Right lobe of liver (tissue), 6 donors: Measurements from ENCODE around the gene TGFBR3. TPM values are rescaled to one million over a fixed set of nuclear protein-coding genes. Genes with fewer than 3 reads are reported as not detected.
A peak's percentile ranks its signal among the peaks of the same experiment; 100 is the strongest.

ENCODE experiments used
- ATAC-seq, 4 donors: fragments of 200-7000 bp; cut with Tn5 transposase; one replicate each; pipeline ENCODE4 v1.9.1; 2020; ENCODE audit warnings: mild to moderate bottlenecking in 4 of 4, moderate library complexity in 4 of 4
- DNase-seq, 3 donors: peaks; one replicate each; pipeline ENCODE4 v3.0.0-alpha.2; 2020
- H3K27ac ChIP-seq, 3 donors: fragments of 200-600 bp; one replicate each; pipeline ENCODE4 v1.8.0; 2022
- H3K27me3 ChIP-seq, 2 donors: fragments of 200-600 bp; one replicate each; pipeline ENCODE4 v1.8.0; 2022
- H3K36me3 ChIP-seq, 4 donors: fragments of 200-600 bp; sonication (generic) in 1 of 4; one replicate each; pipeline versions ENCODE4 v1.5.1 to v1.8.0; 2017 to 2022; ENCODE audit warnings: control low read depth in 1 of 4
- H3K4me1 ChIP-seq, 4 donors: fragments of 200-600 bp; sonication (generic) in 1 of 4; one replicate each; pipeline versions ENCODE4 v1.5.1 to v1.8.0; 2017 to 2022; ENCODE audit warnings: control low read depth in 1 of 4
- H3K4me3 ChIP-seq, 3 donors: fragments of 200-600 bp; one replicate each; pipeline ENCODE4 v1.8.0; 2022
- H3K9me3 ChIP-seq, 4 donors: fragments of 200-600 bp; sonication (generic) in 1 of 4; one replicate each; pipeline versions ENCODE4 v1.5.1 to v1.8.0; 2017 to 2022; ENCODE audit warnings: control low read depth in 1 of 4
- POLR2A ChIP-seq: fragments of 450-650 bp; IDR thresholded peaks from one replicate; pipeline ENCODE4 v1.6.1; 2017; ENCODE audit warnings: antibody characterized with exemption, mild to moderate bottlenecking
- WGBS: methylation state at CpG from one replicate; pipeline ENCODE4 v1.1.6; 2018; ENCODE audit warnings: low coverage, low lambda C conversion rate; ENCODE audit not compliant: insufficient coverage; ENCODE audit errors: missing lambda C conversion rate; 5-methylcytosine and 5-hydroxymethylcytosine counted together
- intact Hi-C, 2 donors: fragments of 100-400 bp; cut with DNase I; formaldehyde crosslinking; loops; one replicate each; pipeline versions ENCODE4 v1.11.2 to v1.14.1; 2022
- total RNA-seq, 6 experiments: library from RNA; depleted of rRNA in 2 of 6; stranded (reverse); fragments of >200 nt in 2 of 6; fragmentation: NEBNext Ultra II Directional in 3 of 6; extraction: Animal tissue kit (Norgen Biotek cat#: 25700) in 3 of 6; gene quantifications; one replicate each; pipeline versions ENCODE4 v1.1.0 to v1.2.4, GENCODE V29; 2016 to 2023
- TF ChIP-seq, protein P1 (sequence below), 4 donors: fragments of 200-600 bp in 3 of 4; fragments of 450-650 bp in 1 of 4; IDR thresholded peaks; one replicate each; pipeline versions ENCODE4 v1.5.1 to v1.8.0; 2016 to 2022; ENCODE audit warnings: antibody characterized with exemption in 4 of 4, mild to moderate bottlenecking in 2 of 4
- donor health status: DM: no; HTN: yes; CAD: no.
- donor health status: DM: no; HTN: no; CAD: no.
- donor health status: DM: no; HTN: no; CAD: no.
- donor health status: DM: no; HTN: yes; CAD: no.
- donor health status: DM: no; HTN: yes; CAD: no.

TGFBR3 gene
- total RNA-seq, 6 experiments from 2014 or later = 9.0 to 32.3 (median 18.1) TPM

DNA sequence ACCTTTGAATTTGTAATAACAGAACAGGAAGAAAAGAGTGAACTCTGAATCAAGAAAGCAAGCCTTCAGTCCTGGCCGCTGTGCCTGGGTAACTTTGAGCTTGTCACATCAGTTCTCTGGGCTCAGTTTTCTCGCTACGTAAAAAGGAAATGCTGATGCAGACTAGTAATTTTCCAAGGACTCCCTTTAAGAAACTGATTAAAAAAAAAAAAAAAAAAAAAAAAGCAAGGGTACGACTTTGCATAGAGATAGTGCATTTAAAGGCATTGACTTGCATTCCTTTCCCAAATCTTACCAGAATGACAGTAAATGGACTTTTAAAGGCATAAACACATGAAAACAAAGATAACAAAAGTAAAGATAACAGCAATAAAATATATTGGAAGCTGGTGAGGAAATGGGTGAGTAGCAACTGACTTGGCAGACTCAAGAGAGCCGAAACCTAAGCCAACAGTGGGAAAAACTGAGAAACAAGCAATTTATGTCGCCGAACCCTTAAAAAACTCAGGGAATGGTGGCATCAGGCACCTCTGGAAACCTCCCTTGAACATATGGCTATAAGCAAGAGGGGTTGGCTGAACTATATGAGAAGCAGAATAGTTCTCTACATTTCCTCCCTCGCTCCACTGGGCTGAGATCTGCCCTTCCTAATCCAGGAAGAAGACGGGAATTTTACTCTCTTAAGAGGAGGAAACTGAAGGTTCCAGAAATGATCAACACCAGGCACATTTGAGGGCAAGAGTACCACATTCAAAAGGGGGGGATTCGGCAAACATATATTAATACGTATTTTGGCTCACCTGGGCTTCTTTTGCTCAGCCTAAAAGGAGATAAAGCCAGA, 196.1 kb downstream of the TGFBR3 start:
- Histone ChIP-seq H3K27ac (peak overlapping the region; percentile 45 to 58 (median 46)), H3K4me1 (no peaks in the 10 kb centered on the region), H3K9me3 (no peaks in the 10 kb centered on the region), H3K27me3 (no peaks in the 10 kb centered on the region), H3K4me3 (no peak overlapping the region), H3K36me3 (no peaks in the 10 kb centered on the region)
- ATAC-seq (peak; percentile 49 to 65 (median 54)), DNase-seq (peak in 1 of 3 donors; percentile 30)
- intact Hi-C loops = no loop called here
- TF ChIP-seq POLR2A = no peak
- TF ChIP-seq, protein P1, sequence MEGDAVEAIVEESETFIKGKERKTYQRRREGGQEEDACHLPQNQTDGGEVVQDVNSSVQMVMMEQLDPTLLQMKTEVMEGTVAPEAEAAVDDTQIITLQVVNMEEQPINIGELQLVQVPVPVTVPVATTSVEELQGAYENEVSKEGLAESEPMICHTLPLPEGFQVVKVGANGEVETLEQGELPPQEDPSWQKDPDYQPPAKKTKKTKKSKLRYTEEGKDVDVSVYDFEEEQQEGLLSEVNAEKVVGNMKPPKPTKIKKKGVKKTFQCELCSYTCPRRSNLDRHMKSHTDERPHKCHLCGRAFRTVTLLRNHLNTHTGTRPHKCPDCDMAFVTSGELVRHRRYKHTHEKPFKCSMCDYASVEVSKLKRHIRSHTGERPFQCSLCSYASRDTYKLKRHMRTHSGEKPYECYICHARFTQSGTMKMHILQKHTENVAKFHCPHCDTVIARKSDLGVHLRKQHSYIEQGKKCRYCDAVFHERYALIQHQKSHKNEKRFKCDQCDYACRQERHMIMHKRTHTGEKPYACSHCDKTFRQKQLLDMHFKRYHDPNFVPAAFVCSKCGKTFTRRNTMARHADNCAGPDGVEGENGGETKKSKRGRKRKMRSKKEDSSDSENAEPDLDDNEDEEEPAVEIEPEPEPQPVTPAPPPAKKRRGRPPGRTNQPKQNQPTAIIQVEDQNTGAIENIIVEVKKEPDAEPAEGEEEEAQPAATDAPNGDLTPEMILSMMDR (IDR thresholded peaks at IDR 0.05) = no peak
- 52% methylated on average over 11 of the region's 11 CpGs for WGBS

DNA sequence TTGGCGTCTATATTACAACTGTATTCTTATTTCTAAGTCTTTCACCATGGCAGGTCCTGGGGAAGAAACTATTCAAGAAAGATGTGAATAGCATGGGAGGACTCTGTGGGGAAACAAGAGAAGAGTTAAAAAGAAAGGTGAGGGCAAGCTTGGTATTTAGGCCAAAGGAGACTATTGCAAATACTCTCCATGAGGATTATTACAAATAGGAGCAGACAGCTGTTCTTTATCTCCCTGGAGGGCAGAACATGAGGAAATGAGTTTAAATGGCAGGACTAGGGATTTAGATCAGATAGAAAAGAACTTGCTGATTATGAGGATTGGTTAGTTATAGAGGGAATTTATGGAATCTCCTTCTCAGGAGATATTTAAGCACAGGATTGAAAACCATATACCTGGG, 198.5 kb downstream of the TGFBR3 start:
- DNase-seq (no peak), ATAC-seq (no peak)
- Histone ChIP-seq H3K4me1 (no peaks in the 10 kb centered on the region), H3K27me3 (no peaks in the 10 kb centered on the region), H3K27ac (no peak overlapping the region), H3K36me3 (peaks cover 0 to 5% (median under 1%) of the 10 kb centered on the region in 4 donors), H3K4me3 (no peak overlapping the region), H3K9me3 (no peaks in the 10 kb centered on the region)
- WGBS = 81% methylated on average over 1 of the region's 1 CpG
- intact Hi-C loops = no loop called here
- TF ChIP-seq, protein P1 (IDR thresholded peaks at IDR 0.05) = no peak
- TF ChIP-seq POLR2A = no peak

- ATAC-seq = peak in 1 of 4 donors; percentile 22
- no peak overlapping the region for H3K27ac ChIP-seq
- no peak for DNase-seq
- H3K36me3 ChIP-seq = peaks cover 0 to 5% (median under 1%) of the 10 kb centered on the region in 4 donors
- WGBS = 66% methylated on average over 4 of the region's 4 CpGs
- no peaks in the 10 kb centered on the region for H3K27me3 ChIP-seq
- TF ChIP-seq POLR2A = no peak
- TF ChIP-seq, protein P1 (IDR thresholded peaks at IDR 0.05) = no peak
- H3K4me1 ChIP-seq = no peaks in the 10 kb centered on the region
- intact Hi-C loops = no loop called here
- no peaks in the 10 kb centered on the region for H3K9me3 ChIP-seq
- no peak overlapping the region for H3K4me3 ChIP-seq
These were observed 200.0 kb downstream of the TGFBR3 start for GRCh38 chr1:91685994-91686393.

- TF ChIP-seq, protein P1 (IDR thresholded peaks at IDR 0.05) = no peak
- TF ChIP-seq POLR2A = no peak
- 36% methylated on average over 7 of the region's 7 CpGs for WGBS
- ATAC-seq (peak; percentile 61 to 71 (median 64)), DNase-seq (no peak)
- no peak overlapping the region for H3K27ac ChIP-seq
- peaks cover 0 to 5% (median under 1%) of the 10 kb centered on the region in 4 donors for H3K36me3 ChIP-seq
- H3K4me3 ChIP-seq = no peak overlapping the region
- H3K4me1 ChIP-seq = no peaks in the 10 kb centered on the region
- no peaks in the 10 kb centered on the region for H3K27me3 ChIP-seq
- intact Hi-C loops = no loop called here
- no peaks in the 10 kb centered on the region for H3K9me3 ChIP-seq
These were observed 201.3 kb downstream of the TGFBR3 start for GRCh38 chr1:91684481-91685196.
